Right lung (tissue), 5 donors: ENCODE data around the gene E2F1. TPM values are rescaled to one million over a fixed set of nuclear protein-coding genes. Genes with fewer than 3 reads are reported as not detected.
"Not testable (repeated sequence)": the region's sequence is repeated elsewhere in the genome, so short reads cannot be mapped to it uniquely, and the experiment has no call there.

Experiments used
- DNase-seq, 2 donors: peaks; one replicate each; pipeline ENCODE4 v3.0.0-alpha.2; 2013
- polyA plus RNA-seq, 5 donors: library from polyadenylated mRNA; unstranded; fragments of 120-200 nt; gene quantifications; one replicate each; pipeline versions ENCODE4 v1.2.1 to v1.2.3, GENCODE V29; 2013; ENCODE audit warnings: inconsistent platforms in 1 of 5, low replicate concordance in 1 of 5; ENCODE audit not compliant: insufficient read length in 5 of 5, insufficient read depth in 1 of 5

E2F1 gene
- polyA plus RNA-seq, 5 donors, result 13.1 to 19.0 (median 14.5) TPM

DNA sequence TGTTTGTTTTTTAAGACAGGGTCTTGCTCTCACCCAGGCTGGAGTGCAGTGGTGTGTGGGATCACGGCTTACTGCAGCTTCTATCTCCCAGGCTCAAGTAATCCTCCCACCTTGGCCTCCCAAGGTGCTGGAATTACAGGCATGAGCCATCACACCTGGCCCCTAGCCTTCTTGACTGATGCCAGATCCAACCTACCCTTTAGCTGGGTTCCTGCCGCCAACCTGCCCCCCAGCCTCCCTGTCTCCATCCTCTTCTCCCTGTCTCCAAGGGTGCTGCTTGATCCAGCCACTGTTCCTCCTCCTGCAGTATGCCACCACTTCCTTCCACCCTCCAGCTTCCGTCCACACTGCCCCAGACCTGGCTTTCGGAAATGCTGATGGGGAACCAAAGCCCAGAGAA is 27.3 kb downstream of the E2F1 start:
- DNase-seq, result no peak

DNA sequence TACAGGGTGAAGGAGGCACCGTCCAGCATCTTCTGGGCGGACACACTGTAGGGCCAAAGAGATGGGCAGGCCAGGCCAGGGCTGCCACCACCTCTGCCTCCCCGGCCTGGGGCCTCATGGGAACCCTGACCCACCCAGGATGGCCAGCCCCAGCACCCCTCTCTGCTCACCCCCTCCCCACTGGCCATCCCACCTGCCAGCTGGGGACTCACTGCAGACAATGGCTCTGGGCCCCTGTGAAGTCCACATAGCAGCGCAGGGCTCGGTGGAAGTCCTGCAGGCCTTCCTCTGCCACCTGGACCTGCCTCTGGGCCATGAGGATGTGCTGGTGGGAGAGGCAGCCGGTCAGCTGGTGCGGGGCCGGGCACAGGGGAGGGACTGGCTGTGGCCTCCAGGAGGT is 27.7 kb downstream of the E2F1 start:
- DNase-seq, result no peak

- DNase-seq, result no peak
These were observed 28.5 kb downstream of the E2F1 start for GRCh38 chr20:33657704-33658095.

- DNase-seq, result no peak
These were observed 29.1 kb downstream of the E2F1 start for GRCh38 chr20:33656783-33657703.

GRCh38 chr20:33656010-33656782 is 30.0 kb downstream of the E2F1 start:
- DNase-seq, result no peak

DNA sequence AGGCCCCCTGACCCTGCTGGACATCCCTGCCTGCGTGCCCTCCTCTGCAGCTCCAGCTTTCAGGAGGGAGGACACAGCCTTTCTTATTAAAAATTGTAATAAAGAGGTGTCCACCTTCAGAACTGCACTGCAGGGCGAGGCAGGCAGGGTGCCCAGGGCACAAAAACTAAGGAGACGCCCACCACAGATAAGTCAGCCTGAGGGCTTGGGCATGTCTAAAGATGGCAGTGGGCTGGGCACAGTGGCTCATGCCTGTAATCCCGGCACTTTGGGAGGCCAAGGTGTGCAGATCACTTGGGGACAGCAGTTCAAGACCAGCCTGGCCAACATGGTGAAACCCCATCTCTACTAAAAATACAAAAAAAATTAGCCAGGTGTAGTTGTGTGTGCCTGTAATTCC is 31.0 kb downstream of the E2F1 start:
- no peak for DNase-seq

DNA sequence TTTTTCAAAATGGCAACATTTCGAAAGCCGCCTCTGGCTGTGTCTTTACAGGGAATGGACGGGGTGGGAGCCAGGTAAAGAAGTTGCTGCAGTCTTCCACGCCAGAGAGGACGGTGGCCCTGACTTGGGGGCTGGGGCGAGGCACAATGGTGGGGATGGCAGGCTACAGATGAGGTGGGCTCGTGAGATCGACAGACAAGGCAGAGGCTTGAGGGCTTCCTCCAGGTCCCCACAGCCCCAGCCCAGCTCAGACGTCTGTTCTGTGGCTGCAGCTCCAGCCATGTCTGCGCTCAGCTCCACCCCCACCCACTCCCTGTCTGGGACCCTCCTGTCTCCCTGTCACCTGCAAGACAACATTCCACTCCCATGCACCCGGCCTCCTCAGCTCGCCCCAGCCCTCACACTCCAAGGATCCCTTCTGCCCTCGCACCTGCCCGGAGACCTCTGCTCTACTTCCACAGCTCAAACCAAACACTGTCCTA is 31.5 kb downstream of the E2F1 start:
- no peak for DNase-seq

DNA sequence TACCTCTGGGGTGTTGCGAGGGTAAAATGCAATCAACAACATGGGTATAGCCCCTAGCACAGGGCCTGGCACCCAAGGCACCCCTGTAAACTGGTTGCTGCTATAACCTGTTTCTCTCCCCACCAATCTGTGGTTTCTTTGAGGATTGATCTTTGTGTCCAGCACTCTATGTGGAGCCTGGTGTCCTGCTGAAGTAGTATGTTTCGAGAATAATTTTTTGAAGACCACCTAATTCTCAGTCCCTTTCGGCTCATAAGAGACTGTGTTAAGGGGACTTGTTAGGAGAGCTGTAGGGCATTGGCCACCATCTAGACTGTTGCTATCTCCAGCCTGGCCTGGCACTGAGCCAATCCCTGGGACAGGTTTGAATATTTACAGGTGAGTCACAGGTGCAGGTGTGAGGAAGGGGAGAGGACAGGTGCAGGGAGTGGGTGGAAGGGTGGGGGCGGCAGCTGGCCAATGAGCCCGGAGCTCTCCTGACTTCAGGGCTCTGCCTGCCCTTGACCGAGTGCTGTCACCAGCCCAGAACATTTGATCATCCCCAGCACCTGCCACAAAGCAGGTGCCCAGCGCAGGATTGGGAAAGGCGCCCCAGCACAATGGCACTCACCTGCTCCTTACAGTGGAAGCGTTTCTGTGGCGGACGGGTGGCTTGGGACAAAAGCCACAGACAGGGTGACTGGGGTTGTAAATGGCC is 32.1 kb downstream of the E2F1 start:
- DNase-seq, result no peak

DNA sequence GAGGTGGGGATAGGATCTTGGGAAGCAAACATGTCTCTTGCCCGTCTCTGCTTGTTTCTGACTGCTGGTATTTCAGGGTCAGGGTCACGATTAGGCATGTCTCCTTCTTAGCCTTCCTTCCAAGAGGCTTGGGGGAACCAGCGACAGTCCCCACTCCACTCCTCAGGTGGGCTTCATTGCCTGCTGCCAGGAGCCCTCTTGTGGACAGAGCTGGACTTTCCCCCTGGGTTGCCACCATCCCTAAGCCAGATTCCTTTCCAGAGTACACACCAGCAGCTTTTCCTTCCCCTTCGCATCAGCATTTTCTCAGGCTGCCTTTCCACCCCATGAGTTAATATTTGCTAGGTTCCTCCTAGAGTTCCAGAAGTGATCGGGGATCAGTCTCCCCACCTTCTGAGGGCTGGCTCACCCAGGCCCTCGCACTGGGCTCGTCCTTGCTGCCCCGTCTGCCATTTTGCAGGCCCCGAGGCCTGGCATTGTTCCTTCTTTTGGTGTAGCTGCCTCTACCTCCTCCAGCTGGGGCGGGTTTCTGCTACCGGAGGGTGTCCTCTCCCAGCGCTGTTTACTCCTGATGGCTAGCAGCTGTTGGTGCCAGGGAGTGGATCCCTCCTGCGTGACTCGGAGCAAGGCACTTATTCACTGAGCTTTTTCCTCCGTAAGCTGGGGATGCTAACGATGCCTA is 32.8 kb downstream of the E2F1 start:
- DNase-seq, result peak in 1 of 2 donors; percentile 66

GRCh38 chr20:33651562-33652048 is 34.6 kb downstream of the E2F1 start:
- DNase-seq, result no peak

- no peak for DNase-seq
These were observed 35.2 kb downstream of the E2F1 start for GRCh38 chr20:33650753-33651561.

- no peak for DNase-seq
These were observed 36.0 kb downstream of the E2F1 start for GRCh38 chr20:33650111-33650752.

DNA sequence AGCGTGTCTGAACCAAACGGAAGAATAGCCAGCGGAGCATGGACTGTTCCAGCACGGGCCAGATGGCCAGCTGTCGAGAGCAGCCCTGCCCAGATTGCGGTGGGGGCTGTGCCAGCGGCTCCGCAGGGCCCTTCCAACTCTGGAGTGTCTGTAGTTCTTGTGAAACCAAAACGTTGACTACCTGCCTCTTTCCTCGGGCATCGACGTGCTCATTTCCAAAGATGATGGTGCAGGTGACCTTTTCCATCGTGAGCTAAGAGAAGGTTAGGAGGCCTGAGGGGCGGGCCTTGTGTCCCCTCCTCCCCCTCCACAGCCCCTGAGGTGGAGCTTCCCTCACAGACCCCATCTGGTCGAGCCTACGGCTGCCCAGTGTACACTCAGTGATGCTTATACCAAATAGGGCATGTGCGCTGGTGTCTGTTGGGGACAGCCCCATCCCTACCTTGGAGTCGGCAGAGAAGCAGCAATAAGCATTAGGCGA is 36.9 kb downstream of the E2F1 start:
- DNase-seq, result peak in 1 of 2 donors; percentile 46

- DNase-seq, result no peak
These were observed 37.7 kb downstream of the E2F1 start for GRCh38 chr20:33648396-33649004.

GRCh38 chr20:33647603-33648395 is 38.4 kb downstream of the E2F1 start:
- no peak for DNase-seq

GRCh38 chr20:33646959-33647602 is 39.1 kb downstream of the E2F1 start:
- DNase-seq, result not testable (repeated sequence)

- no peak for DNase-seq
These were observed 40.0 kb downstream of the E2F1 start for GRCh38 chr20:33646191-33646590.

- DNase-seq, result no peak
These were observed 40.8 kb downstream of the E2F1 start for GRCh38 chr20:33645396-33645795.
